MM.1S (cell line): Measurements from ENCODE around the gene LMAN1.

Experiments used
- DNase-seq: peaks from one replicate; pipeline ENCODE4 v3.0.0-alpha.2; 2015
- H2AFZ ChIP-seq: fragments of 300-600 bp; sonication (generic); 2 replicates; pipeline ENCODE4 v1.6.0; 2016; ENCODE audit warnings: antibody characterized with exemption, low read length
- H3F3A ChIP-seq: fragments of 300-600 bp; sonication (generic); 2 replicates; pipeline ENCODE4 v1.6.1; 2016; ENCODE audit warnings: mild to moderate bottlenecking, antibody characterized with exemption, low read length, moderate library complexity, mixed read lengths; ENCODE audit not compliant: insufficient read depth
- H3K27ac ChIP-seq: fragments of 300-600 bp; sonication (generic); 2 replicates; pipeline ENCODE4 v1.5.1; 2016; ENCODE audit warnings: mild to moderate bottlenecking, low read length
- H3K27me3 ChIP-seq: fragments of 300-600 bp; sonication (generic); replicated peaks from 2 replicates; pipeline ENCODE4 v1.6.0; 2016; ENCODE audit warnings: low read length; ENCODE audit not compliant: insufficient read depth
- H3K36me3 ChIP-seq: fragments of 300-600 bp; sonication (generic); replicated peaks from 2 replicates; pipeline ENCODE4 v1.6.1; 2016; ENCODE audit warnings: mild to moderate bottlenecking, low read length, mixed read lengths; ENCODE audit not compliant: insufficient read depth
- H3K4me1 ChIP-seq: fragments of 300-600 bp; sonication (generic); 2 replicates; pipeline ENCODE4 v1.6.1; 2016; ENCODE audit warnings: low read length, mixed read lengths
- H3K4me2 ChIP-seq: fragments of 300-600 bp; sonication (generic); 2 replicates; pipeline ENCODE4 v1.6.0; 2016; ENCODE audit warnings: low read depth, low read length
- H3K4me3 ChIP-seq: fragments of 300-600 bp; sonication (generic); 2 replicates; pipeline ENCODE4 v1.5.1; 2016; ENCODE audit warnings: low read length, mixed read lengths
- H3K79me2 ChIP-seq: fragments of 300-600 bp; sonication (generic); 2 replicates; pipeline ENCODE4 v1.6.1; 2016; ENCODE audit warnings: mixed run types, low read length, mixed read lengths
- H3K9ac ChIP-seq: fragments of 300-600 bp; sonication (generic); 2 replicates; pipeline ENCODE4 v1.6.1; 2016; ENCODE audit warnings: low read length, mixed read lengths
- H3K9me2 ChIP-seq: fragments of 300-600 bp; sonication (generic); replicated peaks from 2 replicates; pipeline ENCODE4 v1.6.1; 2016; ENCODE audit warnings: mild to moderate bottlenecking, low read length, mixed read lengths; ENCODE audit not compliant: insufficient read depth
- H3K9me3 ChIP-seq: fragments of 300-600 bp; sonication (generic); replicated peaks from 2 replicates; pipeline ENCODE4 v1.6.1; 2016; ENCODE audit warnings: mild to moderate bottlenecking, low read length, mixed read lengths; ENCODE audit not compliant: insufficient read depth
- H4K20me1 ChIP-seq: fragments of 300-600 bp; sonication (generic); 2 replicates; pipeline ENCODE4 v1.6.1; 2016; ENCODE audit warnings: mild to moderate bottlenecking, low read length, moderate library complexity, mixed read lengths; ENCODE audit not compliant: insufficient read depth
- EZH2 ChIP-seq: fragments of 300-600 bp; sonication (generic); optimal IDR thresholded peaks from 2 replicates; pipeline ENCODE3; 2017; ENCODE audit warnings: low read depth, mild to moderate bottlenecking, antibody characterized with exemption, low read length, mixed read lengths
- EZH2phosphoT487 ChIP-seq: fragments of 300-600 bp; sonication (generic); IDR thresholded peaks from 2 replicates; pipeline ENCODE4 v1.6.1; 2018; ENCODE audit warnings: antibody characterized with exemption, low read length
- TF ChIP-seq, protein P1 (sequence below): fragments of 300-600 bp; sonication (generic); IDR thresholded peaks from 2 replicates; pipeline ENCODE4 v1.5.1; 2016; ENCODE audit warnings: antibody characterized with exemption, low read length, mixed read lengths

LMAN1 gene

DNA sequence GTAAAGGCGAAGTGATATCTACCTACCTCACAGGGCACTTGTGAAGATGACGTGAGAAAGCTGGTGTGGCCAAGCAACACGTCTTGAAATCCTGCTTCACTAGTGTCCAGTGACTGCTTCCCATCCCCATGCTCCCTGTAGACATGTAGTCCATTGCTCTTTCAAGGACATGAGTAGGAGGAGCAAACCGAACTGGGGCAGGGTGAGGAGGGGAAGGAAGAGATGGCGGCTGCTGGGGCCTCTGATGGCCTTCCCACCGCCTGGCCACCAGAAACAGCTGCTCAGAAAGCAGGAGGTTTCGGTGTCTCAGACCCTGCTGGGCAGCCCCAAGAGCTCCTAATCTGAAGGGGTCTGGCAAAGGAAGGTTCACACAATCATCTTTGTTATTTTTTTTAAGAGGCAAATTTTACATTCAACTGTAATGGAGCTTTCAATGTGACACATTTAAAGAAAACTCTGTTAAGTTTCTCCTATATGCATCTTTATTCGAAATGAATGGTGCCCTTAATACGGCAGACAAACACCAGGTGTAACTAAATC is 55.3 kb downstream of the LMAN1 start:
- Histone ChIP-seq H3K9me3 (no peaks in the 10 kb centered on the region), H3F3A (no peaks in the 10 kb centered on the region), H3K4me3 (no peak overlapping the region), H3K9ac (no peak overlapping the region), H3K27ac (no peak overlapping the region), H4K20me1 (no peaks in the 10 kb centered on the region), H3K79me2 (no peaks in the 10 kb centered on the region), H3K9me2 (no peaks in the 10 kb centered on the region), H2AFZ (no peak overlapping the region), H3K36me3 (no peaks in the 10 kb centered on the region), H3K4me2 (no peak overlapping the region), H3K27me3 (no peaks in the 10 kb centered on the region), H3K4me1 (no peaks in the 10 kb centered on the region)
- TF ChIP-seq, protein P1, sequence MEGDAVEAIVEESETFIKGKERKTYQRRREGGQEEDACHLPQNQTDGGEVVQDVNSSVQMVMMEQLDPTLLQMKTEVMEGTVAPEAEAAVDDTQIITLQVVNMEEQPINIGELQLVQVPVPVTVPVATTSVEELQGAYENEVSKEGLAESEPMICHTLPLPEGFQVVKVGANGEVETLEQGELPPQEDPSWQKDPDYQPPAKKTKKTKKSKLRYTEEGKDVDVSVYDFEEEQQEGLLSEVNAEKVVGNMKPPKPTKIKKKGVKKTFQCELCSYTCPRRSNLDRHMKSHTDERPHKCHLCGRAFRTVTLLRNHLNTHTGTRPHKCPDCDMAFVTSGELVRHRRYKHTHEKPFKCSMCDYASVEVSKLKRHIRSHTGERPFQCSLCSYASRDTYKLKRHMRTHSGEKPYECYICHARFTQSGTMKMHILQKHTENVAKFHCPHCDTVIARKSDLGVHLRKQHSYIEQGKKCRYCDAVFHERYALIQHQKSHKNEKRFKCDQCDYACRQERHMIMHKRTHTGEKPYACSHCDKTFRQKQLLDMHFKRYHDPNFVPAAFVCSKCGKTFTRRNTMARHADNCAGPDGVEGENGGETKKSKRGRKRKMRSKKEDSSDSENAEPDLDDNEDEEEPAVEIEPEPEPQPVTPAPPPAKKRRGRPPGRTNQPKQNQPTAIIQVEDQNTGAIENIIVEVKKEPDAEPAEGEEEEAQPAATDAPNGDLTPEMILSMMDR, result no peak
- TF ChIP-seq EZH2, result no peak
- no peak for TF ChIP-seq EZH2phosphoT487
- DNase-seq, result no peak

- H3K4me1 ChIP-seq, result no peaks in the 10 kb centered on the region
- H3K9me3 ChIP-seq, result no peaks in the 10 kb centered on the region
- H3K79me2 ChIP-seq, result no peaks in the 10 kb centered on the region
- H3K36me3 ChIP-seq, result no peaks in the 10 kb centered on the region
- TF ChIP-seq EZH2phosphoT487 (no peak), EZH2 (no peak)
- TF ChIP-seq, protein P1, result no peak
- no peak for DNase-seq
- no peak overlapping the region for H3K9ac ChIP-seq
- no peak overlapping the region for H3K27ac ChIP-seq
- no peak overlapping the region for H3K4me3 ChIP-seq
- no peaks in the 10 kb centered on the region for H3K9me2 ChIP-seq
- no peaks in the 10 kb centered on the region for H4K20me1 ChIP-seq
- no peaks in the 10 kb centered on the region for H3K27me3 ChIP-seq
- H3K4me2 ChIP-seq, result no peak overlapping the region
- H3F3A ChIP-seq, result no peaks in the 10 kb centered on the region
- H2AFZ ChIP-seq, result no peak overlapping the region
Measured at GRCh38 chr18:59303006-59303405, 56.1 kb downstream of the LMAN1 start.

DNA sequence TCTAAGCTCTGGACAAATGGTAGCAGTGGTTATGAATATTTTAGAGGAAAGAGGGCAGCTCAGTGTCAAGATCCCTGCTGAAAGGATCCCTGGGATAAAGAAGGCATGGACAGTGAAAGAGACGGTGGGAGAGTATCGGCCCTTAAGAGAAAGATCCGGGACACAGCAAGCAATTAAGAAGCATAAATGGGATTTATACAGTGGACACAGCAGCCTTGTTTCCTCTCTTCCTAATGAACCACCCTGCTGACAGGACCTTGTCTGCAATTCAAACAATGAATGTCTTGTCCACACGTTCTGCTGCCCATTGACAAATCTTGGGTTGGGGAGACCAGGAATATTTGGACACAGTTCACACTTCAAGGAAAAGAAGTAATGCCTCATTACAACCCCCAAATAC is 57.1 kb downstream of the LMAN1 start:
- H3K9me2 ChIP-seq, result no peaks in the 10 kb centered on the region
- no peaks in the 10 kb centered on the region for H3K79me2 ChIP-seq
- no peak for TF ChIP-seq EZH2
- TF ChIP-seq, protein P1, result no peak
- no peak for TF ChIP-seq EZH2phosphoT487
- no peak for DNase-seq
- no peaks in the 10 kb centered on the region for H4K20me1 ChIP-seq
- H3K4me2 ChIP-seq, result no peak overlapping the region
- no peaks in the 10 kb centered on the region for H3F3A ChIP-seq
- no peaks in the 10 kb centered on the region for H3K9me3 ChIP-seq
- no peaks in the 10 kb centered on the region for H3K36me3 ChIP-seq
- no peak overlapping the region for H2AFZ ChIP-seq
- no peak overlapping the region for H3K27ac ChIP-seq
- no peaks in the 10 kb centered on the region for H3K27me3 ChIP-seq
- no peak overlapping the region for H3K9ac ChIP-seq
- H3K4me3 ChIP-seq, result no peak overlapping the region
- H3K4me1 ChIP-seq, result no peaks in the 10 kb centered on the region
